ENCODE results near the gene COX8A. TPM values are rescaled to one million over a fixed set of nuclear protein-coding genes. Genes with fewer than 3 reads are reported as not detected.

Gene COX8A
- total and polyA plus RNA-seq, 7 donors, result 547 to 1,847 (median 830) TPM

GRCh38 chr11:63933459-63933858, 41.0 kb upstream of the COX8A start:
- H3K27ac ChIP-seq, result no peak overlapping the region
- H3K36me3 ChIP-seq (ENCODE audit: insufficient read depth in 1 of 2, low read depth in 1 of 2), result no peaks in the 10 kb centered on the region
- intact Hi-C loops (cut with DNase I), result no loop called here
- H3K4me1 ChIP-seq, result no peaks in the 10 kb centered on the region
- no peaks in the 10 kb centered on the region for H3K27me3 ChIP-seq (ENCODE audit: insufficient read depth in 3 of 3, low read length in 2 of 3)
- TF ChIP-seq, protein P1, sequence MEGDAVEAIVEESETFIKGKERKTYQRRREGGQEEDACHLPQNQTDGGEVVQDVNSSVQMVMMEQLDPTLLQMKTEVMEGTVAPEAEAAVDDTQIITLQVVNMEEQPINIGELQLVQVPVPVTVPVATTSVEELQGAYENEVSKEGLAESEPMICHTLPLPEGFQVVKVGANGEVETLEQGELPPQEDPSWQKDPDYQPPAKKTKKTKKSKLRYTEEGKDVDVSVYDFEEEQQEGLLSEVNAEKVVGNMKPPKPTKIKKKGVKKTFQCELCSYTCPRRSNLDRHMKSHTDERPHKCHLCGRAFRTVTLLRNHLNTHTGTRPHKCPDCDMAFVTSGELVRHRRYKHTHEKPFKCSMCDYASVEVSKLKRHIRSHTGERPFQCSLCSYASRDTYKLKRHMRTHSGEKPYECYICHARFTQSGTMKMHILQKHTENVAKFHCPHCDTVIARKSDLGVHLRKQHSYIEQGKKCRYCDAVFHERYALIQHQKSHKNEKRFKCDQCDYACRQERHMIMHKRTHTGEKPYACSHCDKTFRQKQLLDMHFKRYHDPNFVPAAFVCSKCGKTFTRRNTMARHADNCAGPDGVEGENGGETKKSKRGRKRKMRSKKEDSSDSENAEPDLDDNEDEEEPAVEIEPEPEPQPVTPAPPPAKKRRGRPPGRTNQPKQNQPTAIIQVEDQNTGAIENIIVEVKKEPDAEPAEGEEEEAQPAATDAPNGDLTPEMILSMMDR (IDR thresholded peaks at IDR 0.05), result no peak
- ATAC-seq (no peak), DNase-seq (no peak)
- no peaks in the 10 kb centered on the region for H3K9me3 ChIP-seq
- WGBS, 3 donors, result 12 to 41% (median 36%) methylated on average over 1 of the region's 1 CpG
- no peak overlapping the region for H3K4me3 ChIP-seq

GRCh38 chr11:63937713-63938478, 36.5 kb upstream of the COX8A start:
- TF ChIP-seq, protein P1 (IDR thresholded peaks at IDR 0.05), result no peak
- H3K4me3 ChIP-seq, result peak overlapping the region; percentile 79
- H3K9me3 ChIP-seq, result no peaks in the 10 kb centered on the region
- ATAC-seq (peak; percentile 1), DNase-seq (no peak)
- no peaks in the 10 kb centered on the region for H3K36me3 ChIP-seq (ENCODE audit: insufficient read depth in 1 of 2, low read depth in 1 of 2)
- H3K27ac ChIP-seq, result peak overlapping the region; percentile 82
- H3K4me1 ChIP-seq, result peaks cover 7% of the 10 kb centered on the region
- no peaks in the 10 kb centered on the region for H3K27me3 ChIP-seq (ENCODE audit: insufficient read depth in 3 of 3, low read length in 2 of 3)
- WGBS, 3 donors, result 28 to 32% (median 31%) methylated on average over 28 to 30 of the region's 30 CpGs
- intact Hi-C loops (cut with DNase I), result loop anchor here in 1 of 2 donors (2.0 kb wide), 1 partner anchor 19 kb away; no protein-coding TSS in a partner anchor

- WGBS, 3 donors, result 0 to 1% (median 0%) methylated on average over 47 to 90 of the region's 92 CpGs
- Histone ChIP-seq H3K9me3 (no peaks in the 10 kb centered on the region), H3K4me3 (peak within 1 kb of the TSS; percentile 79), H3K27me3 (ENCODE audit: insufficient read depth in 3 of 3, low read length in 2 of 3) (no peaks in the 10 kb centered on the region), H3K36me3 (ENCODE audit: insufficient read depth in 1 of 2, low read depth in 1 of 2) (no peaks in the 10 kb centered on the region), H3K4me1 (peaks cover 7% of the 10 kb centered on the region), H3K27ac (peak within 1 kb of the TSS; percentile 82)
- ATAC-seq (peak; percentile 94 to 98 (median 96)), DNase-seq (peak; percentile 91 to 96)
- intact Hi-C loops (cut with DNase I), result loop anchor here in 1 of 2 donors (2.0 kb wide), 1 partner anchor 20 kb away; no protein-coding TSS in a partner anchor
- TF ChIP-seq, protein P1 (IDR thresholded peaks at IDR 0.05), result no peak
These were observed 35.7 kb upstream of the COX8A start, which contains the start of gene NAA40 for GRCh38 chr11:63938479-63939396. Gene NAA40 (plus strand): TSS chr11:63939002. CDS start chr11:63939097, 95 bp downstream.

GRCh38 chr11:63939397-63939891, 35.0 kb upstream of the COX8A start:
- Histone ChIP-seq H3K36me3 (ENCODE audit: insufficient read depth in 1 of 2, low read depth in 1 of 2) (no peaks in the 10 kb centered on the region), H3K4me3 (peak overlapping the region; percentile 79), H3K4me1 (peaks cover 14% of the 10 kb centered on the region), H3K27ac (peak overlapping the region; percentile 82), H3K9me3 (no peaks in the 10 kb centered on the region), H3K27me3 (ENCODE audit: insufficient read depth in 3 of 3, low read length in 2 of 3) (no peaks in the 10 kb centered on the region)
- ATAC-seq (no peak), DNase-seq (no peak)
- 8 to 11% (median 10%) methylated on average over 26 of the region's 26 CpGs for WGBS, 3 donors
- intact Hi-C loops (cut with DNase I), result loop anchor here in 1 of 2 donors (2.0 kb wide), 1 partner anchor 21 kb away; no protein-coding TSS in a partner anchor
- TF ChIP-seq, protein P1 (IDR thresholded peaks at IDR 0.05), result no peak
